Measurements from ENCODE around the gene SAPCD1.

The SAPCD1 gene

GRCh38 chr6:31758281-31758680 is 4.2 kb upstream of the SAPCD1 start:
- DNase-seq: no peak

DNA sequence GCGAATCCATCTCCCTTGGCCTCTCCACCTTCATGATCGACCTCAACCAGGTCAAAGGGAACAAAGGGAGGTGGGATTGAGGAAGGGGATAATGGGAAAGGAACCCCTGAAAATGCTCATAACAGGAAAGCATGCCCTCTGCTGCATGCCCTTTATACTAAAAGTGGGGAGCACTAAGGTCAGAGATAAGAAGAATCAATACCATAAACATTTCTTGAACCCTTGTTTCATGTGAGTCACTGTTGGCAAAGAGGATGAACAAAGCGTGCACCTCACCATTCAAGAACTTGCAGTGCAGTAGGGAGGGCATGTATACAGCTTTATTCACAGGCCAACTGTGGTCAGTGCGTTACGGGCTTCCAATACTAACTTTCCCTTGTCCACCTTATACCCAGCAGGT is 1.7 kb upstream of the SAPCD1 start:
- no peak for DNase-seq

GRCh38 chr6:31761343-31761742 is 1.1 kb upstream of the SAPCD1 start:
- no peak for DNase-seq

GRCh38 chr6:31762878-31763618 is 592 bp downstream of the SAPCD1 start:
- DNase-seq: no peak

DNA sequence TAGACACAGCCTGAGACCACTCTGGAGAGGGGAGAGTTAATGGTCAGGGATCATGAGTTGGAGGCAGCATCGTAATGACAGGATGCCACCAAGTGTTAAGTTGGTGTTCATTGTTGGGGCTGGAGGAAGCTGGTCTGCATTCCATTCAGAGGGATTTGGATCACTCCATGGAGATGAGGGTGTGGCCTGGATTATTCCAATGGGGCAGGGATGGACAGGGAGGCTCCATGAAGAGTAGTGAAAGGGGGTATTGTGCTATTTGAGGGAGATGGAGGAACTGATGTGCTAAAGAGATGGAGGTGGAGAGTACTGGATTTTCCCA is 1.1 kb downstream of the SAPCD1 start:
- DNase-seq: no peak

GRCh38 chr6:31764198-31764597 is 1.7 kb downstream of the SAPCD1 start:
- DNase-seq: no peak

DNA sequence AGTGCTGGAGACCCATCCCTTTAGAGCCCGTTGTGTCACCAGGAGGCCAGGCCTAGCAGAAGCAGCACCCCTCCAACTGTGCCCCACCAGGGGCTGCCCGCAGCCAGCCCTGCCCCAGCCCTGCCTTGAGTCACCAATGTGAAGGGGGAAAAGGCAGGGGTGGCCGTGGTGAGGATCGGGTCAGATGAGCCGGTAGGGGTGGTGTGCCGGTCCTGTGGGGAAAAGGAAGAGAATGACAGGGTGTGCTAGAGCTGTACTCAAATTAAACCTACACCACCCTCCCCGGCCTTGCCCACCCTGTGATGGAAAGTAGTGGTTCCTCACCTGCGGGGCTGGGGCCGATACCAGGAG is 3.1 kb downstream of the SAPCD1 start:
- DNase-seq: no peak

DNA sequence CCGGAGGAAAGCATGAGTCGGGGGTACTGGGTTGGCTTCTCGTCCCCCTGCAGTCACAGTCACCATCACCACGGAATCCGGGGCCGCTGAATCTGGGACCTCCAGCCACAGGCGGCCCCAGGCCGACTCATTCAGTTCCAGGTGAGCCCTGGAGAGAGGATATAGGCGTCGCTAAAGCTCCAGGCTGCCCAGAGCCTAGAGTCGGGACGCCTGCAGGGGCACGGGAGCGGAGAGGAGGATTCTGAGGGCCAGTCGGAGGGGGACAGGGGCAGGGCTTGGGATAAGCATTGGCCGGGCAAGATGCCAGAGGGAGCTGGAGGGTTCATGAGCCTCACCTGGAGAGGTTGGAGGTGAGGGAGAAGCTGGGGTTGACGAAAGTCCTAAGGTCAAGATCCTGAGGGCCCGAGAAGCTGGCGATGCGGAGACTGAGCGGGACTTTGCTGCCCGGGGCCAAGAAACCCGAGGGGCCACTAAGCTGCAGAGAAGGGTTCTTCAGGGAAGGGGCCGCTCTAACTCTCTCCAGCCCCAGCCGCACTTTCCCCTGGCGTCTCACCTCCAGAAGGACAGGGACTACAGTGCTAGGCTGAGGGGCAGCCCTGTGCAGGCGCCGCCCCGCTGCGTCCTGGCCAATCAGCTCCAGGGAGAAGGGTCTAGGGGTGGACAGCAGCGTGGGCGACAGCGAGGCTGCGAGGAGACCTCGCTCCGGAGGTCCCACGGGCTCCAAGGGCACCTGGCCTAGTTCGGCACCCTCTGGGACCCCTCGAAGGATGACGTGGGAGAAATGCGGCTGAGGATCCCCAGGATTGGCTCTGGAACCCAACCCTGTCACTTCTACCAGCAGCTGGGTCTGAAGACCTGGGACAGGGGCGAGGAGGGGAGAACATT is 3.7 kb downstream of the SAPCD1 start:
- no peak for DNase-seq

DNA sequence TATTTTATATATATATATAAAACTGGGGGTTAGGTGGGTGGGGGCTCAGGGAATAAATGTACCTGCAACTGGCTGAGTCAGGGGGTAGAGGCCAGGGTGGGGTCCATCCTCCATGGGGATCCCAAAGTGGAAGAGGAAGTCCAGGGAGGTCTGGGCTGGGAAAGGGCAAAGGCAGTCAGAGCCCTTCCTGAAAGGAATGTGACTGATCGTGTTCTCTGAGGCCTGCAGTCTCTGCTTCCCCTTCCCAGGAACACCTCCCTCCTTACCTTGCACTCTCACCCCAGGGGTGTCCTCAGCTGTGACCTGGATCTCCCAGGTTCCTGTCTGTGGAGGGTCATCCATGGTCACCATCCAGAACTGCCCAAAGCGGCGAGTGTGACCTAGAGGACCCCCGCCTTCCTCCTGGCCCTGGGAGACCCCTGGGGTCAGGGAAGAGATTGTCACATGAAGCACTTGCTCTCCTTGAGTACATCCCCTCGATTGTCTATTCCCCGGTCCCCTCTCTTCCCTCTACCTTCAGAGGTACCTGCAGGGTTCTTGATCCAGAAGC is 4.7 kb downstream of the SAPCD1 start:
- DNase-seq: no peak

DNA sequence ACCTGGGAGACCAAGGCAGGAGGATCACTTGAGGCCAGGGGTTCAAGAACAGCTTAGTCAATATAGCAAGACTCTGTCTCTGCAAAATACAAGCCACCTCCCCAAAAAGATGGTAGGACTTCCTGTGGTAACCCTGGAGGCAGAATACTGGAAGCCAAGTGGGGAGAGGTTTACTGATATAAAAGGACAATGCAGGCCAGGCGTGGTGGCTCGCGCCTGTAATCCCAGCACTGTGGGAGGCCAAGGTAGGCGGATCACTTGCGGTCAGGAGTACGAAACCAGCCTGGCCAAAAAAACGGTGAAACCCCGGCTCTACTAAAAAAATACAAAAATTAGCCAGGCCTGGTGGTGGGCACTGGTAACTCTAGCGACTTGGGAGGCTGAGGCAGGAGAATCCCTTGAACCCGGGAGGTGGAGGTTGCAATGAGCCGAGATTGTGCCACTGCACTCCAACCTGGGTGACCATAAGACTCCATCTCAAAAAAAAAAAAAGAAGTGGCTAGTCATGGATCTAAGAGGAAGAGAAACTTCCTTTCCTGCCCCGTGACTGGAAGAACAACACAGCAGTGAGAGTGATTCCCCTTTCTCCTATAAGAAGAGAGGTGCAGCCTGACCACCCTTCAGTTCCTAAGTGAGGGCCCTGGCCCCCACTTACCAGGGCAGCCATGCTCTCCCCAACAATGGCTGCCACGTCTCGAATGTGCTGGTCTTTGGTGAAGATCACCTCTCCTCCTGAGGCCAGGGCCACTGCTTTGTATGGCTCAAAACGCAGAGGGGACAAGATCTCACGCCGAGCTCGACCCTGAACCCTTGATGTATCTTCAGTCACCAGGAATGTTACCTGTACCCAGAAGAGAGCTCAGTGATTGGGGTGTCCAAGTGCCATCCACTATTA is 6.2 kb downstream of the SAPCD1 start:
- DNase-seq: no peak

DNA sequence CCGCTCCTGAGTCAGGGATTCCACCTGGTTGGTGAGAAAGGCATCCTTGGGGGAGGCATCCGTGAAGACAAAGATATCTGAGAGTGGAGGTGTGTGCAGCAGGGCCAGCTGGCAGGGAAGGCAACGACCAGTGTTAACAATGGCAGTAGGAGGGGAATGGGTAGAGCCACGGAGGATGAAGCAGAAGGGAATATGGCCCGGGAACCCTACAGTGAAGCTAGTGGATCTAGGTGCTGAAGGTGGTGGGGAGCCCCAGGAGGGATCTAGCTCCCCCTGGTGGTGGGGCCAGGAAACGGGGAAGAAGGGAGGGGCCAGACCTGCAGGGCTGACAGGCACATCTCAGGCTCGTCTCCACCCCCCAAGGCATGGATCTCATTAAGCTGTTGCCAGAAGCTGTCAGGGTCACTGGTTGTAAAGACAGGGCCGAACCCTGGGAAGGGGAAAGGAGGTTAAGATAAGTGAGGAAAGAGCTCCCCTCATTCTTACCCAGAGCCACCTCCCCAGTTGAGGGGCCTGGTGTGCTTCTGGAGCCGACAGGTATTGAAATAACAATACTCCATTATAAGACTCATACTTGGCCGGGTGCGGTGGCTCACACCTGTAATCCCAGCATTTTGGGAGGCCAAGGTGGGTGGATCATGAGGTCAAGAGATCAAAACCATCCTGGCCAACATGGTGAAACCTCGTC is 7.4 kb downstream of the SAPCD1 start:
- DNase-seq: peak; percentile 38

- DNase-seq: no peak
These were observed 8.4 kb downstream of the SAPCD1 start for GRCh38 chr6:31770860-31771259.

- no peak for DNase-seq
These were observed 9.5 kb downstream of the SAPCD1 start for GRCh38 chr6:31771992-31772358.

DNA sequence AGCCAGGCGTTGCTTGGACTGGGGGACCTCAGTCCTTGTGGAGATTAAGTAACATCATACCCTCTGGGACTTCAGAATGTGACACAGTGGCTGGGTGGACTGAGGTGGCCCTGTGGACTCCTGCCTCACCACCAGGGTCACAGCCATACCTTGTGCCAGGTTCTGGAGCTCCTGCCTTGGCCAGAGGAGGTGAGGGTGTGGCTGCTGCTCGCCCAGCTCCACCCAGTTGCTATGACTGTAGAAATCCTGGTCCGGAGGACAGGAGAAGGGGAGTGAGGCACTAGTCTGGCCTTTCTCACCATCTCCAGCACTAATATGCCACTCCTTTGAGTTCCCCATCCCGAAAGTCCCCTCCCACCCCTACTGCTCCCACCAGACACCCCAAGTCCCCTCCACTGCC is 12.7 kb downstream of the SAPCD1 start:
- DNase-seq: no peak

DNA sequence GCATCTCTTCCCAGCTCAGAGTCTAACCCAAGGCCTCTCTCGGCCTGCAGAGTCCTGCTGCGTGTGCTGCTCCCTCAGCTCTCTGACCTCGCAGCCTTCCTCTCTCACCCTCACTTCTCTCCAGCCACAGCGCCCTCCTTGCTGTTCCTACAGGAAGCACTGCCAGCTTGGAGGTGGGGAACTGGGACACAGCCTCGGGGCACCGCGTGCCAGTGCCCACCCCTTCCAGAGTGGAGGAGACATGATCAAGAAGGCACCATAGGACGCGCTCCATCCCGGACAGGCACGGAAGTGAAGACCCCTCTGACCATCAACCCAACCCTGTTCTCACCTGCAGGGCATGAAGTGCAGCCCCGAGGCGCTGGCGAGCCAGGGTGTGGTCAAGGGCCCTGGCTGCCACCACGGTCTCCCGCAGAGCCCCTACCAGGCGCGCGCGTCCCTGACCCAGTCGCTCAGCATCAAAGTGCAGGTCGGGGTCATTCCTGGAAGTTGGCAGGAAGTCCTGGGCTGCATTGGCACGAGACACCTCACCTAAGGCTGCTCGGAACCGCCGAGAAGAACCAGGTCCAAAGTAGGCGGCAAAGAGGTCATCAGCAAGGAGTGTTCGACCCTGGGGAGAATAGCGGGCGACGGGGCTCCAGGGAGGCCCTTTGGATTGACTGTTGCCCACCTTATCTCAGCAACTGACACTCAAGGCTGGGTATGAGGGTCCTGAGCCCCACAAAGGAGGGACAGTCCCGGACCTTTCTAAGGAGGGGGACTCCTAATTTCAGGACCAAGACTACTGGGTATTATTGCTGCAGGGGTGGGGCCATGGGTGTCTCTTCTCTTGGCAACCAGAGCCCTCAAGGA is 13.4 kb downstream of the SAPCD1 start:
- DNase-seq: no peak

DNA sequence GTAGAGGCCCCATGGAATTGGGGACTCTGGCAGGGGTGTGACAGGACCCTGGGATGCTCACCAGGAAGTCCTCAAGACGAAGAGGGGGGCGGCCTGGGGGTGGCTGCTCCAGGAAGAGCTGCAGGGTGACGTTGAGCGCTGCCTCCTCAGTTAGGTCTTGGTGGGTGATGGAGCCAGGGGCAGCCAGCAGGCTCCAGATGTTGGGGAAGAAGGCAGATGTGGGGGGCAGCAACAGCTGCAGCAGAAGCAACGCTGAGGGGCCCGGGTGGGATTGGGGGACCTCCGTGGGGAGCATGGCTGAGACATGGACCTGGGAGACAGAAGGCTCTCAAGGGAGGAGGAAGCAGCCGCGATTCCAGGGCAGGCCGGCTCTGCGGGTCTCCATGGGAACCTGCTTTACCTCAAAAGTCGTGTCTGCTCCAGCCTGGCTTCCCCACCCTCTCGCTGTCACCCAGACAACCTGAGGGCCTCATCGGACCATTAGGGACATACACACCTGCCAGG is 14.1 kb downstream of the SAPCD1 start:
- DNase-seq: no peak

GRCh38 chr6:31776989-31777666 is 14.7 kb downstream of the SAPCD1 start, which contains the start of gene VWA7:
TSS of gene VWA7 (minus strand) at chr6:31777328. CDS start at chr6:31776779, 549 bp downstream.
- no peak for DNase-seq

DNA sequence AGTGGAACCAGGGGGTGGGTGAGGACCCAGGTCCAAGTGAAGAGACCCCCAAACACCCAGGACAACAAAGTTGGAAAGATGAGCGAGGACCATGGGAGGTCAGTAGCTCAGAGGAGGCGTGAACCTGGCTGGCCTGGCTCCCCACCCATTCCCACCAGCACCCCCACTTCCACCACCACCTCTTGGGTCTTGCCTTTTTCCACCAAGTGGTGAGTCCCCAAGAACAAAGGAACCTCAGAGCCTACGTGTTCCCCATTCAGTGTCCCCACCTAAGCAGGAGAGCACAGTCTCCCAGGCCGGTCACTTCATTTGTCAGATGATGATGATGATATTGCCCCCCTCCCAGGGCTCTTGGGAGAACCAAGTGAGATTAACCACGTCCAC is 15.2 kb downstream of the SAPCD1 start:
- DNase-seq: no peak

- DNase-seq: no peak
These were observed 15.7 kb downstream of the SAPCD1 start for GRCh38 chr6:31778193-31778592.

- DNase-seq: no peak
These were observed 16.8 kb downstream of the SAPCD1 start for GRCh38 chr6:31778999-31779885.

All from NCI-H1048 (cell line).